GM12891 (cell line): ENCODE data around the gene TM4SF1.

Experiments
- POLR2A ChIP-seq: IDR thresholded peaks from 2 replicates; pipeline ENCODE4 v1.6.1; 2011; ENCODE audit warnings: low read depth, low read length, control low read depth
- POLR2AphosphoS5 ChIP-seq: IDR thresholded peaks from 2 replicates; pipeline ENCODE4 v1.6.1; 2011; ENCODE audit warnings: low read depth, low read length, control low read depth
- SPI1 ChIP-seq: IDR thresholded peaks from 2 replicates; pipeline ENCODE4 v1.6.1; 2011; ENCODE audit warnings: low read depth, low read length, control low read depth
- TAF1 ChIP-seq: IDR thresholded peaks from 2 replicates; pipeline ENCODE4 v1.6.1; 2011; ENCODE audit warnings: low read depth, low read length, control low read depth

- TF ChIP-seq TAF1 (no peak), POLR2AphosphoS5 (no peak), POLR2A (no peak), SPI1 (no peak)
Measured at GRCh38 chr3:149388531-149389417, 11.3 kb upstream of the TM4SF1 start.
